Measurements from ENCODE around the gene HDAC4. TPM values are rescaled to one million over a fixed set of nuclear protein-coding genes. Genes with fewer than 3 reads are reported as not detected.

The HDAC4 gene
- total RNA-seq, 2 donors from 2014 or later, result 9.3 to 139 TPM

DNA sequence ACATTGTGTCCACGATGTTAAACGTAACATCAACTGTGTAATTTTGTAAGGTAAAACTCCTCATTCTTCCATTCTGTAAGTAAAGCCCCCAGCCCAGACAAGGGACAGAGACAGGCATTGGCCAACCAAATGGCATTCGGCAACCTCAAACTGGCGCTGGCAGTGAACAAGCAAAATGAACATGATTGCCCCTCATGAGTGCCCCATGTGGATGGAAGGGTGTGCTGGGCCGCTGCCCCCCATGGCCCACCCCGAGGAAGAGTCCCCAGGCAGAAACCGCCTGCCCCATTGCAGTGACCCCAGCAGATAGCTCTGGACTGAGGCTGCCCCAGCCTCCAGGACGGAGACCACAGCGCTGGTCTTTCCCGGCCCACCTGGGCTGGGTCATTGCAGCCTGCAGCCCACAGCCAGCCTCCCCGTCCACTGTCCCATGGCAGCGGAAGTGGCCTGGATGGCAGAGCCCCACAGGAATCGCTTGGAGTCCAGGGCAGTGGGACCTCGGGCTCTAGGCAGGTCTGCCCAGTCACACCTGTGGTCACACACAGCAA is 220.2 kb downstream of the HDAC4 start:
- Histone ChIP-seq H3K36me3 (replicated peaks in 1 of 2; ENCODE audit: insufficient read depth in 1 of 2, low read depth in 2 of 2) (no peaks in the 10 kb centered on the region), H3K4me1 (no peaks in the 10 kb centered on the region), H3K27ac (no peak overlapping the region), H3K27me3 (no peaks in the 10 kb centered on the region), H3K4me3 (no peak overlapping the region), H3K9me3 (no peaks in the 10 kb centered on the region)
- 93% methylated on average over 5 to 14 of the region's 14 CpGs for whole genome bisulfite sequencing, 2 donors
- DNase-seq (no peak), ATAC-seq (no peak)
- TF ChIP-seq POLR2A (IDR thresholded peaks at IDR 0.05), result no peak
- TF ChIP-seq, protein P1, sequence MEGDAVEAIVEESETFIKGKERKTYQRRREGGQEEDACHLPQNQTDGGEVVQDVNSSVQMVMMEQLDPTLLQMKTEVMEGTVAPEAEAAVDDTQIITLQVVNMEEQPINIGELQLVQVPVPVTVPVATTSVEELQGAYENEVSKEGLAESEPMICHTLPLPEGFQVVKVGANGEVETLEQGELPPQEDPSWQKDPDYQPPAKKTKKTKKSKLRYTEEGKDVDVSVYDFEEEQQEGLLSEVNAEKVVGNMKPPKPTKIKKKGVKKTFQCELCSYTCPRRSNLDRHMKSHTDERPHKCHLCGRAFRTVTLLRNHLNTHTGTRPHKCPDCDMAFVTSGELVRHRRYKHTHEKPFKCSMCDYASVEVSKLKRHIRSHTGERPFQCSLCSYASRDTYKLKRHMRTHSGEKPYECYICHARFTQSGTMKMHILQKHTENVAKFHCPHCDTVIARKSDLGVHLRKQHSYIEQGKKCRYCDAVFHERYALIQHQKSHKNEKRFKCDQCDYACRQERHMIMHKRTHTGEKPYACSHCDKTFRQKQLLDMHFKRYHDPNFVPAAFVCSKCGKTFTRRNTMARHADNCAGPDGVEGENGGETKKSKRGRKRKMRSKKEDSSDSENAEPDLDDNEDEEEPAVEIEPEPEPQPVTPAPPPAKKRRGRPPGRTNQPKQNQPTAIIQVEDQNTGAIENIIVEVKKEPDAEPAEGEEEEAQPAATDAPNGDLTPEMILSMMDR (IDR thresholded peaks at IDR 0.05), result no peak
- intact Hi-C loops (cut with DNase I), result no loop called here

DNA sequence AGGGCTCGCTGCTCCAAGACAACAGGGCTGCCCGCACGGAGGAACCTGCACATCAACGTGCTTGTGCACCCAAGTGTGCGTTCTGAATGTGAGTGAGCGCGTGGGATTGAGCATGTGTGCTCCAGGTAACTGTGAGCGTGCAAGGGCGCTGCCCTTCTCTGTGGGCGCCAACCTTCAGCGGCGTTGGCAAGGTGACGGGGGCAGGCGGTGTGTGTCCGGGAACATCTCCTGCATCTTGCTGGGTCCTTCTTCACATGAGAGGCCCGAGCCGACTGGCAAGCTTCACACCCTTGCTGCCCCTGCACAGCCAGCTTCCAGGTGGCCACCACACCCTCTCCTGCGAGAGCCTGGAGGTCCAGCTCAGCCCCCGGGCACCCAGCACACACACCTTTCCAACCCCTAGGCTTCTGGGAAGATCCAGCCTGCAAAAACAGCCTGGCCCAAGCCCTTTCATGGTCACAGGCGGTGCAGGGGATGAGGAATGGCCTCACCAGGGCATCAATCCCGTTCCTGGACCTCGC is 220.9 kb downstream of the HDAC4 start:
- peak in 1 of 4 donors; percentile 8 for DNase-seq
- Histone ChIP-seq H3K4me1 (no peaks in the 10 kb centered on the region), H3K36me3 (replicated peaks in 1 of 2; ENCODE audit: insufficient read depth in 1 of 2, low read depth in 2 of 2) (peaks cover 0 to under 1% of the 10 kb centered on the region in 2 donors), H3K9me3 (no peaks in the 10 kb centered on the region), H3K27ac (no peak overlapping the region), H3K27me3 (no peaks in the 10 kb centered on the region), H3K4me3 (no peak overlapping the region)
- intact Hi-C loops (cut with DNase I), result no loop called here
- WGBS, 2 donors, result 89 to 94% methylated on average over 10 to 21 of the region's 22 CpGs
- TF ChIP-seq, protein P1 (IDR thresholded peaks at IDR 0.05), result no peak
- TF ChIP-seq POLR2A (IDR thresholded peaks at IDR 0.05), result no peak
- ATAC-seq, result no peak

DNA sequence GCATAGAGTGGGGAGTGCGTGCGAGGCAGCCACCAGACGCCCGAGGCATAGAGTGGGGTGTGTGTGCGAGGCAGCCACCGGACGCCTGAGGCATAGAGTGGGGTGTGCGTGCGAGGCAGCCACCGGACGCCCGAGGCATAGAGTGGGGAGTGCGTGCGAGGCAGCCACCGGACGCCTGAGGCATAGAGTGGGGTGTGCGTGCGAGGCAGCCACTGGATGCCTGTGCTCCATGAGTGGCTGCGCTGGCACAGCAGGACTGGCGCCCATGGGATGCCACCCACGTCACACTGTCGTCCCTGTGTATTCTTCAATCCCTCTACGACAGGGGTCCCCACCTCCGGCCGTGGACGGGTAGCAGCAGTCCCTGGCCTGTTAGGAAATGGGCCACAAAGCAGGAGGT is 221.9 kb downstream of the HDAC4 start:
- H3K27ac ChIP-seq, result no peak overlapping the region
- H3K4me1 ChIP-seq, result no peaks in the 10 kb centered on the region
- no peak overlapping the region for H3K4me3 ChIP-seq
- no peak for ATAC-seq
- DNase-seq, result peak in 1 of 4 donors; percentile 3
- H3K9me3 ChIP-seq, result no peaks in the 10 kb centered on the region
- no peaks in the 10 kb centered on the region for H3K27me3 ChIP-seq
- 96% methylated on average over 20 to 26 of the region's 26 CpGs for WGBS, 2 donors
- no peak for TF ChIP-seq POLR2A (IDR thresholded peaks at IDR 0.05)
- TF ChIP-seq, protein P1 (IDR thresholded peaks at IDR 0.05), result no peak
- intact Hi-C loops (cut with DNase I), result no loop called here
- H3K36me3 ChIP-seq (replicated peaks in 1 of 2; ENCODE audit: insufficient read depth in 1 of 2, low read depth in 2 of 2), result peaks cover 0 to 1% of the 10 kb centered on the region in 2 donors

DNA sequence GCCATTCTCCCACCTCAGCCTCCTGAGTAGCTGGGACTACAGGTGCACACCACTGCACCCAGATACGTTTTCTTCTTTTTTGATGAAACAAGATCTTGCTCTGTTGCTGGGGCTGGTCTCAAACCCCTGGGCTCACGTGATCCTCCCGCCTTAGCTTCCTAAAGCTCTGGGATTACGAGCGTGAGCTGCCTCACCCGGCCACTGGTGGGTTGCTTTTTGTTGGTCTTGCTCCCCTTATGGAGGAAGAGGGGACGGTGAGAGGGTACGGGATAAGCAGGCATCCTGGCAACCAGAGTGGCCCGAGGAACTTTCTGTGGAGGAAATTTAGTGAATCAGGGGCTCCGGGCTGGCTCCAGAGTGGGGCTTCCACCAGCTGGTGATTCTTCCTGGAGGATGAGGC is 222.3 kb downstream of the HDAC4 start:
- no peak overlapping the region for H3K27ac ChIP-seq
- no peak overlapping the region for H3K4me3 ChIP-seq
- no peaks in the 10 kb centered on the region for H3K9me3 ChIP-seq
- no peaks in the 10 kb centered on the region for H3K27me3 ChIP-seq
- intact Hi-C loops (cut with DNase I), result no loop called here
- H3K4me1 ChIP-seq, result no peaks in the 10 kb centered on the region
- TF ChIP-seq POLR2A (IDR thresholded peaks at IDR 0.05), result no peak
- TF ChIP-seq, protein P1 (IDR thresholded peaks at IDR 0.05), result no peak
- peaks cover 0 to 1% of the 10 kb centered on the region in 2 donors for H3K36me3 ChIP-seq (replicated peaks in 1 of 2; ENCODE audit: insufficient read depth in 1 of 2, low read depth in 2 of 2)
- ATAC-seq (no peak), DNase-seq (peak in 1 of 4 donors; percentile 3)
- 97 to 98% methylated on average over 10 of the region's 10 CpGs for WGBS, 2 donors

DNA sequence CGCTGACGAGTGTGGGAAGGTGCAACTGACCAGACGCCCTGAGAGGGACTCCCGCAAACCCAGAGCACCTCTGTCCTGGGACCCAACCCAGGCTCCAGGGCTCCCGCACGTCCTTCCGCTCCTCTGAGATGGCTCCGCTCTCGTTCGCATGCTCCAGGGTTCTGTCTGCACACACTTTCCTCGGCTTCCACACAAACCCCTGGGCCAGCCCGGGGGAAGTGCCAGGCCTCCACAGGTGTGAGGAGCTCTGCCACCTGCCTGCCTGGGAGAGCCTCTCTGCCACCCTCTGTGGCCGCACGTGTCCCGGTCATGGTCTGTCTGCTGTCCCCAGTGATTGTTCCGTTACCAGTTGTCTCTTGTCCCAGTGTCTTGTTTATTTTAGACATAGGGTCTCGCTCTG is 222.9 kb downstream of the HDAC4 start:
- ATAC-seq (no peak), DNase-seq (peak in 2 of 4 donors; percentile 3)
- no peak overlapping the region for H3K4me3 ChIP-seq
- no peak for TF ChIP-seq POLR2A (IDR thresholded peaks at IDR 0.05)
- TF ChIP-seq, protein P1 (IDR thresholded peaks at IDR 0.05), result no peak
- H3K27me3 ChIP-seq, result no peaks in the 10 kb centered on the region
- H3K4me1 ChIP-seq, result no peaks in the 10 kb centered on the region
- intact Hi-C loops (cut with DNase I), result no loop called here
- H3K9me3 ChIP-seq, result no peaks in the 10 kb centered on the region
- H3K27ac ChIP-seq, result no peak overlapping the region
- H3K36me3 ChIP-seq (replicated peaks in 1 of 2; ENCODE audit: insufficient read depth in 1 of 2, low read depth in 2 of 2), result peaks cover 0 to 1% of the 10 kb centered on the region in 2 donors
- 98% methylated on average over 17 of the region's 17 CpGs for WGBS, 2 donors
